Loucy (cell line): ENCODE results near the gene AACS.

ENCODE experiments used
- EZH2phosphoT487 ChIP-seq: fragments of 200-600 bp; IDR thresholded peaks from 2 replicates; pipeline ENCODE4 v1.6.1; 2018; ENCODE audit warnings: antibody characterized with exemption, mild to moderate bottlenecking, moderate library complexity, borderline replicate concordance
- TF ChIP-seq, protein P1 (sequence below): fragments of 200-600 bp; sonication (generic); conservative IDR thresholded peaks from 2 replicates; pipeline ENCODE4 v1.5.1; 2014; ENCODE audit warnings: mild to moderate bottlenecking, antibody characterized with exemption, low read length

DNA sequence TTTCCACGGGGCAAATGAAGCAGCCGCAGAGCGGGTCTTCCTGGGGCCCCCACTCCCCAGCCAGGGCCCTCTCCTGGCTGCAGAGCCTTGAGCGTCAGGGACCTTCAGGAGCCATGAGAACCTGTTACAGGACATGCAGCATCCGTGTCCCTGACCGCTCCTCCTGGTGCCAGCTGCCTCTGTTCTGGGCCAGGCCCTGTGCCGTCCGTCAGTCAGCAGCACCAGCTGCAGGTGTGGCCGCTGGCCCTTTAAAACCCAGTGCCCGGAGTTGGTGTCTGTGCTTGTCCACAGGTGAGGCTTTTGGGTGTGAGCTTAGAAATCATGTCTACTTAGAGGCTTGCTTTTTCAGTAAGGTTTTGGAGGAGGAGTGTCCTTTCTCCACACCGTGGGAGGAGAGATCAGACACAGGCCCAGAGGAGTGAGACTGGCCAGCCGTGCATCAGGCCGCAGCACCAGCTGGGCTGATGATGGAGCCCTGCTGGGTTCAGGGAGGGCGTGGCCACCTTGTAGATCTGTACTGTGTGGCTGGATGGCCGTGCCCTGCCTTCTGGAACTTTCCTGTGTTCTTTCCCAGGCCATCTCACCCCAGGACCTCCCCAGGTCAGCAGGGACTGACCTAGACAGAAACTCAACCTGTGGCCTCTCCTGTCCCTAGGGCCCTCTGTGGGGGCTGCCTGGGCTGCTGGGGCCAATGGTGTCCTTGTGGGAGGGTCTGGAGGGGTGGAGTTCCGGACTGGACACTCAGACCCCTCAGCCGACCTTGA is 27.1 kb downstream of the AACS start:
- TF ChIP-seq, protein P1, sequence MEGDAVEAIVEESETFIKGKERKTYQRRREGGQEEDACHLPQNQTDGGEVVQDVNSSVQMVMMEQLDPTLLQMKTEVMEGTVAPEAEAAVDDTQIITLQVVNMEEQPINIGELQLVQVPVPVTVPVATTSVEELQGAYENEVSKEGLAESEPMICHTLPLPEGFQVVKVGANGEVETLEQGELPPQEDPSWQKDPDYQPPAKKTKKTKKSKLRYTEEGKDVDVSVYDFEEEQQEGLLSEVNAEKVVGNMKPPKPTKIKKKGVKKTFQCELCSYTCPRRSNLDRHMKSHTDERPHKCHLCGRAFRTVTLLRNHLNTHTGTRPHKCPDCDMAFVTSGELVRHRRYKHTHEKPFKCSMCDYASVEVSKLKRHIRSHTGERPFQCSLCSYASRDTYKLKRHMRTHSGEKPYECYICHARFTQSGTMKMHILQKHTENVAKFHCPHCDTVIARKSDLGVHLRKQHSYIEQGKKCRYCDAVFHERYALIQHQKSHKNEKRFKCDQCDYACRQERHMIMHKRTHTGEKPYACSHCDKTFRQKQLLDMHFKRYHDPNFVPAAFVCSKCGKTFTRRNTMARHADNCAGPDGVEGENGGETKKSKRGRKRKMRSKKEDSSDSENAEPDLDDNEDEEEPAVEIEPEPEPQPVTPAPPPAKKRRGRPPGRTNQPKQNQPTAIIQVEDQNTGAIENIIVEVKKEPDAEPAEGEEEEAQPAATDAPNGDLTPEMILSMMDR: no peak
- TF ChIP-seq EZH2phosphoT487: no peak
